B cell (primary cell): ENCODE data around the gene FXYD7. TPM values are rescaled to one million over a fixed set of nuclear protein-coding genes. Genes with fewer than 3 reads are reported as not detected.

Experiments used
- ATAC-seq: fragments of 200-7000 bp; cut with Tn5 transposase; one replicate; pipeline ENCODE4 v1.10.0; 2021; ENCODE audit warnings: low read depth, mild to moderate bottlenecking, moderate number of reproducible peaks, moderate library complexity
- CTCF ChIA-PET: fragments of 350-600 bp; sonication (Branson Sonifier 250); formaldehyde crosslinking; loops from one replicate; lab custom pipeline; 2021; ENCODE audit warnings: antibody characterized with exemption, inconsistent platforms; lab: Charles Lee
- POLR2A ChIA-PET: fragments of 350-600 bp; sonication (Branson Sonifier 250); formaldehyde crosslinking; loops from one replicate; lab custom pipeline; 2021; ENCODE audit warnings: antibody characterized with exemption; lab: Charles Lee
- DNase-seq: peaks from one replicate; pipeline ENCODE4 v3.0.0; 2013
- H2AFZ ChIP-seq: 2 replicates; pipeline ENCODE4 v1.6.1; 2012; ENCODE audit warnings: mild to moderate bottlenecking, low read depth, low read length; ENCODE audit not compliant: insufficient read depth, poor library complexity, severe bottlenecking
- H3K27ac ChIP-seq, 2 donors: 1 replicate in 1 of 2; 2 replicates in 1 of 2; pipeline ENCODE4 v1.5.1; 2012 to 2013; ENCODE audit warnings: low read length in 2 of 2, mild to moderate bottlenecking in 2 of 2, moderate library complexity in 1 of 2
- H3K27me3 ChIP-seq, 4 experiments: fragments of 200-600 bp in 1 of 4; sonication (generic) in 1 of 4; replicated peaks in 1 of 4; 1 replicate in 2 of 4; 2 replicates in 2 of 4; pipeline versions ENCODE4 v1.6.1 to v1.7.0; 2013 to 2016; ENCODE audit warnings: low read length in 3 of 4, mild to moderate bottlenecking in 2 of 4, mixed read lengths in 1 of 4, moderate library complexity in 1 of 4; ENCODE audit not compliant: insufficient read depth in 4 of 4, control insufficient read depth in 3 of 4; ENCODE audit errors: control extremely low read depth in 1 of 4
- H3K36me3 ChIP-seq, 2 experiments: replicated peaks in 1 of 2; 1 replicate in 1 of 2; 2 replicates in 1 of 2; pipeline versions ENCODE4 v1.6.1 to v1.7.1; 2013; ENCODE audit warnings: low read length in 1 of 2; ENCODE audit not compliant: insufficient read depth in 2 of 2, control insufficient read depth in 1 of 2; ENCODE audit errors: control extremely low read depth in 1 of 2, extremely low read depth in 1 of 2
- H3K4me1 ChIP-seq, 2 donors: fragments of 200-600 bp in 1 of 2; sonication (generic) in 1 of 2; 1 replicate in 1 of 2; 2 replicates in 1 of 2; pipeline versions ENCODE4 v1.5.1 to v1.6.1; 2013 to 2017; ENCODE audit warnings: low read length in 2 of 2; ENCODE audit not compliant: control insufficient read depth in 2 of 2, insufficient read depth in 2 of 2
- H3K4me2 ChIP-seq: replicated peaks from 2 replicates; pipeline ENCODE3; 2012; ENCODE audit warnings: mild to moderate bottlenecking, low read depth, low read length; ENCODE audit not compliant: poor library complexity, severe bottlenecking
- H3K4me3 ChIP-seq, 5 experiments: fragments of 200-600 bp in 1 of 5; sonication (generic) in 1 of 5; 1 replicate in 3 of 5; 2 replicates in 2 of 5; pipeline versions ENCODE4 v1.5.1 to v1.7.0; 2011 to 2016; ENCODE audit warnings: low read length in 4 of 5, mild to moderate bottlenecking in 4 of 5, low read depth in 2 of 5, control low read depth in 1 of 5, moderate library complexity in 1 of 5; ENCODE audit not compliant: insufficient read depth in 1 of 5; ENCODE audit errors: control extremely low read depth in 1 of 5, extremely low read depth in 1 of 5
- H3K79me2 ChIP-seq: fragments of 200-600 bp; sonication (generic); one replicate; pipeline ENCODE4 v1.6.0; 2016; ENCODE audit warnings: low read length; ENCODE audit not compliant: control insufficient read depth, insufficient read depth
- H3K9ac ChIP-seq: fragments of 200-600 bp; sonication (generic); 2 replicates; pipeline ENCODE4 v1.6.1; 2017; ENCODE audit warnings: mild to moderate bottlenecking, low read length, moderate library complexity
- H3K9me3 ChIP-seq, 3 donors: one replicate each; pipeline versions ENCODE4 v1.6.1 to v1.7.1; 2013; ENCODE audit warnings: low read length in 2 of 3; ENCODE audit not compliant: control insufficient read depth in 2 of 3, insufficient read depth in 1 of 3; ENCODE audit errors: control extremely low read depth in 1 of 3
- H4K20me1 ChIP-seq: 2 replicates; pipeline ENCODE4 v1.6.0; 2012; ENCODE audit warnings: mild to moderate bottlenecking, low read length; ENCODE audit not compliant: insufficient read depth, control insufficient read depth, poor library complexity, severe bottlenecking
- H3K27ac Mint-ChIP-seq: one replicate; pipeline ENCODE4 v1.8.0; 2021; ENCODE audit warnings: mixed read lengths
- H3K27me3 Mint-ChIP-seq: one replicate; pipeline ENCODE4 v1.8.0; 2021; ENCODE audit warnings: mixed read lengths
- H3K4me1 Mint-ChIP-seq: one replicate; pipeline ENCODE4 v1.8.0; 2021; ENCODE audit warnings: mixed read lengths
- H3K4me3 Mint-ChIP-seq: one replicate; pipeline ENCODE4 v1.8.0; 2021; ENCODE audit warnings: mixed read lengths
- H3K9me3 Mint-ChIP-seq: one replicate; pipeline ENCODE4 v1.8.0; 2022; ENCODE audit warnings: mixed read lengths; ENCODE audit not compliant: insufficient read depth
- CTCF ChIP-seq: fragments of 200-600 bp; IDR thresholded peaks from one replicate; pipeline ENCODE4 v1.8.0; 2022; ENCODE audit warnings: antibody characterized with exemption, mild to moderate bottlenecking
- EZH2 ChIP-seq: IDR thresholded peaks from 2 replicates; pipeline ENCODE4 v1.6.1; 2012; ENCODE audit warnings: borderline replicate concordance, low read depth, mild to moderate bottlenecking, moderate library complexity, low read length; ENCODE audit not compliant: insufficient read depth, poor library complexity, severe bottlenecking
- WGBS: methylation state at CpG from one replicate; pipeline ENCODE4 v1.1.5; 2013; ENCODE audit warnings: missing lambda C conversion rate; ENCODE audit not compliant: insufficient coverage; 5-methylcytosine and 5-hydroxymethylcytosine counted together
- intact Hi-C: fragments of 100-400 bp; cut with micrococcal nuclease; formaldehyde crosslinking; loops from one replicate; pipeline ENCODE4 v1.10.0; 2022
- polyA plus RNA-seq: library from polyadenylated mRNA; depleted of rRNA; stranded (reverse); fragments of >200 nt; gene quantifications from 2 replicates; pipeline ENCODE4 v1.2.3, GENCODE V29; 2012
- total RNA-seq, 2 donors: library from RNA; stranded (reverse); fragments of 120-200 nt in 1 of 2; gene quantifications; 1 replicate in 1 of 2; 2 replicates in 1 of 2; pipeline versions ENCODE4 v1.2.3 to v1.2.4, GENCODE V29; 2013 to 2022

The FXYD7 gene
- total and polyA plus RNA-seq, 2 donors (not counting 1 experiment from before 2014, with no cell fraction given), result 3.8 to 27.4 TPM

DNA sequence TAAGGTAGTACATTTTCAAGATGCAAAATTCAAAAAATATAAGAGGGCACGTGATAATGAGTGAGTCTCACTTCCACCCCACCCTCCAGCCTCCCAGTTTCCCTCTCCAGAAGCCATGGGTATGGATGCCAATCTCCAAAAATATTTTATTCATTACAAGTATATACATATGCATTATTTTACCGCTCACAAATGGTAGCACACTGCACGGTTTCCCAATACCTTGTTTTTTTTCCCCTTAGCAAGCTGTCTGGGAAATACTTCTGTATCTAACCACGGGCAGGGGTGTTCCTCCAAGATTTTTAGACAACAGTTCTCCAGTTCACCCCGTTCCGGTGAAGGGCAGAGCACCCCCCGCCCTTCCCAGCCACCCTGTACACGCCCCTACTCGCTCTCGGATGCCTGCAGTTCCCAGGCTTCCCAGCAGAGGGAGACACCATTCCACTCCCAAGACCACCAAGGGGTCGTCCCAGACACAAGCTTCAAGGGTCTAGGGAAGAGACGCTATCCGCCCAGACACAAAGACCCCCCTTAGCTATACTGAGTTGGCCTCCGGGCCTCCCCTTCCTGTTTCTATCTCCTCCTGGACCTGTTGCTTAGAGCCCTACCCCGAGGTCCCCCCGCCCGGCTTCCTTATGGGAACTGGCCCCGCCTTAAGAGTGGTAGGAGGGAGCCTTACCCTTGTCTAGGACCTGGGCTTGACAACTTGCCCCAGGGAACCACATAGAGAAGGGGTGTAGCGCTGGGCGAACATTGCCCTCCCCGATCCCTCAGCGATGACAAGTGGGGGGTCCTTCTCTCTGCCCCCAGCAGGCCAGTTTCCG lies 28.5 kb upstream of the FXYD7 start:
- WGBS, result 14% methylated on average over 18 of the region's 23 CpGs
- ChIA-PET POLR2A (no interaction called here), CTCF (interaction anchor here (0.8 to 4.5 kb wide), 12 partner anchors 8 to 380 kb away, joined by 3 to 31 read pairs (median 4); partner anchors contain the start of gene LGI4)
- intact Hi-C loops, result loop anchor here (1.0 to 2.0 kb wide), 4 partner anchors 21 to 103 kb away; partner anchors contain the start of gene LGI4
- Mint-ChIP-seq H3K4me1 (peaks cover 8% of the 10 kb centered on the region), H3K9me3 (no peaks in the 10 kb centered on the region), H3K27ac (peak overlapping the region; percentile 46), H3K4me3 (peak overlapping the region; percentile 44), H3K27me3 (peaks cover 7% of the 10 kb centered on the region)
- no peaks in the 10 kb centered on the region for H4K20me1 ChIP-seq
- no peak for TF ChIP-seq EZH2
- peak; percentile 91 for TF ChIP-seq CTCF
- no peaks in the 10 kb centered on the region for H3K36me3 ChIP-seq
- H3K4me3 ChIP-seq, result peak overlapping the region in 1 of 5 experiments; percentile 24
- peaks cover 7 to 9% of the 10 kb centered on the region in 2 donors for H3K4me1 ChIP-seq
- H3K4me2 ChIP-seq, result peak overlapping the region; percentile 66
- no peak overlapping the region for H3K9ac ChIP-seq
- no peak overlapping the region for H3K27ac ChIP-seq
- peak; percentile 80 for DNase-seq
- peak overlapping the region; percentile 27 for H2AFZ ChIP-seq
- no peaks in the 10 kb centered on the region for H3K79me2 ChIP-seq
- H3K27me3 ChIP-seq, result peaks cover 0 to 26% (median 2%) of the 10 kb centered on the region in 4 experiments
- H3K9me3 ChIP-seq, result peaks cover 0 to 4% (median 0%) of the 10 kb centered on the region in 3 donors
- ATAC-seq, result peak; percentile 92
